ENCODE results near the gene GSTK1.

GRCh38 chr7:143269251-143269650, 6.0 kb downstream of the GSTK1 start:
- TF ChIP-seq, protein P1, sequence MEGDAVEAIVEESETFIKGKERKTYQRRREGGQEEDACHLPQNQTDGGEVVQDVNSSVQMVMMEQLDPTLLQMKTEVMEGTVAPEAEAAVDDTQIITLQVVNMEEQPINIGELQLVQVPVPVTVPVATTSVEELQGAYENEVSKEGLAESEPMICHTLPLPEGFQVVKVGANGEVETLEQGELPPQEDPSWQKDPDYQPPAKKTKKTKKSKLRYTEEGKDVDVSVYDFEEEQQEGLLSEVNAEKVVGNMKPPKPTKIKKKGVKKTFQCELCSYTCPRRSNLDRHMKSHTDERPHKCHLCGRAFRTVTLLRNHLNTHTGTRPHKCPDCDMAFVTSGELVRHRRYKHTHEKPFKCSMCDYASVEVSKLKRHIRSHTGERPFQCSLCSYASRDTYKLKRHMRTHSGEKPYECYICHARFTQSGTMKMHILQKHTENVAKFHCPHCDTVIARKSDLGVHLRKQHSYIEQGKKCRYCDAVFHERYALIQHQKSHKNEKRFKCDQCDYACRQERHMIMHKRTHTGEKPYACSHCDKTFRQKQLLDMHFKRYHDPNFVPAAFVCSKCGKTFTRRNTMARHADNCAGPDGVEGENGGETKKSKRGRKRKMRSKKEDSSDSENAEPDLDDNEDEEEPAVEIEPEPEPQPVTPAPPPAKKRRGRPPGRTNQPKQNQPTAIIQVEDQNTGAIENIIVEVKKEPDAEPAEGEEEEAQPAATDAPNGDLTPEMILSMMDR (conservative IDR thresholded peaks at IDR 0.05; ENCODE audit: low read length) = no peak
- no peak for TF ChIP-seq EZH2phosphoT487 (IDR thresholded peaks at IDR 0.05; ENCODE audit: borderline replicate concordance)
